Lower leg skin (tissue), 3 donors: ENCODE results near the gene TREM1.

ENCODE experiments used
- POLR2A ChIP-seq, 2 donors: fragments of 450-650 bp; IDR thresholded peaks; one replicate each; pipeline ENCODE4 v1.6.1; 2016 to 2017; ENCODE audit warnings: antibody characterized with exemption in 2 of 2, mild to moderate bottlenecking in 1 of 2, moderate library complexity in 1 of 2
- TF ChIP-seq, protein P1 (sequence below), 3 donors: fragments of 450-650 bp; IDR thresholded peaks; one replicate each; pipeline ENCODE4 v1.5.1; 2016; ENCODE audit warnings: antibody characterized with exemption in 3 of 3, mild to moderate bottlenecking in 3 of 3, moderate library complexity in 2 of 3

DNA sequence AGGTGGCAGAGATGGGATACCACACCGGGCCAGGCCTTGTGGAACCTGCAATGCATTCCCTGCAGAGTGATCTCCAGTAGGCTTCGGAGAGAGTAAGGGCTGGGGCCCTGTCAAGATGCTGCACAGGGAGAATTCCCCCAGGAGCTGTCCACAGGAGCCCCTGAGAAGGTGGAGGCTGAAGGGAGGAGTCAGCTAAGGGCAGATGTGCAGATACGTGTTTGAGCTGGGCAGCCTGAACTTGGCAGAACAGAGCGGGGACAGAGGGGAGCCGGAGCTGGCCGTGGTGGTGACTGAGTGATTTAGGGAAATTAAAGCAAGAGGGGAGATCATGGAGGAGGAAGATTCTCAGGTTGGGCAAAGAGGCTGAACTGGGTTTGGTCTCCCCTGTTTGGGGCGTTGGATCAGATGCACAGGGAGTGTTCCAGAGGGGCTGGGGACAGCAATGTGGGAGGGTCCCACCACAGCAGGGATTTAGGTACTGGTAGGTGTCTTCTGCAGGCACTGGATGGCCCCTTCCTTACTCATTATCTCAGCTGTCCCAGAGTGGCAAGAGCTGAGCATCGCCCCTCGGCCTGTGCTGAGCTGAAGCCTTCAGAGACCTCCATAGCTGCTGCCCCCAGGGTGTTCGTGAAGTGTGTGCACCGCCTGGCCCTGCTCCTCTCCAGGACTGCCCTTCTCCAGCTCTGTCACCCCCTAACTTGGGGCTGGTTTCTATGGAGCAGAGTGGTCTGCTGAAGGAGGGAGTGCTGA lies 45.1 kb upstream of the TREM1 start:
- no peak for TF ChIP-seq POLR2A (IDR thresholded peaks at IDR 0.05)
- TF ChIP-seq, protein P1, sequence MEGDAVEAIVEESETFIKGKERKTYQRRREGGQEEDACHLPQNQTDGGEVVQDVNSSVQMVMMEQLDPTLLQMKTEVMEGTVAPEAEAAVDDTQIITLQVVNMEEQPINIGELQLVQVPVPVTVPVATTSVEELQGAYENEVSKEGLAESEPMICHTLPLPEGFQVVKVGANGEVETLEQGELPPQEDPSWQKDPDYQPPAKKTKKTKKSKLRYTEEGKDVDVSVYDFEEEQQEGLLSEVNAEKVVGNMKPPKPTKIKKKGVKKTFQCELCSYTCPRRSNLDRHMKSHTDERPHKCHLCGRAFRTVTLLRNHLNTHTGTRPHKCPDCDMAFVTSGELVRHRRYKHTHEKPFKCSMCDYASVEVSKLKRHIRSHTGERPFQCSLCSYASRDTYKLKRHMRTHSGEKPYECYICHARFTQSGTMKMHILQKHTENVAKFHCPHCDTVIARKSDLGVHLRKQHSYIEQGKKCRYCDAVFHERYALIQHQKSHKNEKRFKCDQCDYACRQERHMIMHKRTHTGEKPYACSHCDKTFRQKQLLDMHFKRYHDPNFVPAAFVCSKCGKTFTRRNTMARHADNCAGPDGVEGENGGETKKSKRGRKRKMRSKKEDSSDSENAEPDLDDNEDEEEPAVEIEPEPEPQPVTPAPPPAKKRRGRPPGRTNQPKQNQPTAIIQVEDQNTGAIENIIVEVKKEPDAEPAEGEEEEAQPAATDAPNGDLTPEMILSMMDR (IDR thresholded peaks at IDR 0.05): no peak
